OCI-LY7 (cell line): Measurements from ENCODE around the gene RNU6-7. TPM values are rescaled to one million over a fixed set of nuclear protein-coding genes. Genes with fewer than 3 reads are reported as not detected.

ENCODE experiments used
- BruUV-seq: library from RNA; stranded (reverse); fragments of 400-500 nt; replicated peaks from 2 replicates; lab custom pipeline; 2021; lab: Mats Ljungman, UMichigan
- CTCF ChIA-PET: fragments of 300-600 bp; sonication (Branson Sonifier 250); formaldehyde crosslinking; loops from one replicate; lab custom pipeline; 2022; ENCODE audit warnings: antibody characterized with exemption; ENCODE audit not compliant: unreplicated experiment; lab: Charles Lee
- POLR2A ChIA-PET: fragments of 300-600 bp; sonication (Branson Sonifier 250); formaldehyde crosslinking; loops from one replicate; lab custom pipeline; 2022; ENCODE audit warnings: antibody characterized with exemption; lab: Charles Lee
- DNase-seq: peaks from one replicate; pipeline ENCODE4 v3.0.0-alpha.2; 2015; ENCODE audit warnings: low spot score
- H2AFZ ChIP-seq: fragments of 200-600 bp; sonication (generic), shearing (Covaris generic); 2 replicates; pipeline ENCODE4 v1.6.1; 2014; ENCODE audit warnings: mild to moderate bottlenecking, antibody characterized with exemption, low read length, moderate library complexity
- H3K27ac ChIP-seq: fragments of 200-600 bp; sonication (generic); 2 replicates; pipeline ENCODE4 v1.5.1; 2014; ENCODE audit warnings: mixed run types, low read depth, mild to moderate bottlenecking, moderate library complexity, low read length, inconsistent platforms; ENCODE audit not compliant: poor library complexity, severe bottlenecking
- H3K36me3 ChIP-seq: fragments of 200-600 bp; sonication (generic); 2 replicates; pipeline ENCODE4 v1.6.1; 2014; ENCODE audit warnings: mild to moderate bottlenecking, antibody characterized with exemption, low read length, moderate library complexity, mixed read lengths; ENCODE audit not compliant: insufficient read depth
- H3K4me1 ChIP-seq: fragments of 200-600 bp; sonication (generic); 2 replicates; pipeline ENCODE4 v1.5.1; 2014; ENCODE audit warnings: mild to moderate bottlenecking, low read length; ENCODE audit not compliant: insufficient read depth, poor library complexity, severe bottlenecking
- H3K4me2 ChIP-seq: fragments of 200-600 bp; sonication (generic); 2 replicates; pipeline ENCODE4 v1.6.1; 2014; ENCODE audit warnings: mild to moderate bottlenecking, low read length
- H3K4me3 ChIP-seq: fragments of 200-600 bp; sonication (generic); 2 replicates; pipeline ENCODE4 v1.5.1; 2014; ENCODE audit warnings: mild to moderate bottlenecking, low read depth, low read length; ENCODE audit not compliant: poor library complexity, severe bottlenecking
- H3K79me2 ChIP-seq: fragments of 200-600 bp; sonication (generic); 2 replicates; pipeline ENCODE4 v1.6.1; 2016; ENCODE audit warnings: low read depth, mild to moderate bottlenecking, low read length, moderate library complexity, mixed read lengths; ENCODE audit not compliant: insufficient read depth
- H3K9me2 ChIP-seq: fragments of 200-600 bp; sonication (generic); 2 replicates; pipeline ENCODE4 v1.6.1; 2016; ENCODE audit warnings: mild to moderate bottlenecking, low read length, mixed read lengths; ENCODE audit not compliant: insufficient read depth
- H3K9me3 ChIP-seq: fragments of 200-600 bp; sonication (generic); 2 replicates; pipeline ENCODE4 v1.6.1; 2014; ENCODE audit warnings: mild to moderate bottlenecking, mixed run types, low read length, mixed read lengths
- H4K20me1 ChIP-seq: fragments of 200-600 bp; sonication (generic); 2 replicates; pipeline ENCODE4 v1.6.1; 2014; ENCODE audit warnings: mild to moderate bottlenecking, antibody characterized with exemption, low read length, moderate library complexity, mixed read lengths; ENCODE audit not compliant: insufficient read depth
- CTCF ChIP-seq: fragments of 200-600 bp; sonication (generic); conservative IDR thresholded peaks from 2 replicates; pipeline ENCODE4 v1.5.1; 2014; ENCODE audit warnings: mild to moderate bottlenecking, antibody characterized with exemption, low read length, moderate library complexity, mixed read lengths
- EZH2phosphoT487 ChIP-seq: fragments of 200-600 bp; sonication (generic); IDR thresholded peaks from 2 replicates; pipeline ENCODE4 v1.6.1; 2018; ENCODE audit warnings: low read depth, borderline replicate concordance, mild to moderate bottlenecking, mixed run types, antibody characterized with exemption, low read length, moderate library complexity, mixed read lengths
- intact Hi-C: fragments of 100-400 bp; cut with micrococcal nuclease; formaldehyde crosslinking; loops from one replicate; pipeline ENCODE4 v1.10.0; 2022; ENCODE audit not compliant: unreplicated experiment
- total RNA-seq, 2 experiments: library from RNA; depleted of rRNA in 1 of 2; stranded (reverse); fragments of >200 nt in 1 of 2; shearing (Covaris generic) in 1 of 2; gene quantifications; 2 replicates each; pipeline ENCODE4 v1.2.3, GENCODE V29; 2014 to 2022

The RNU6-7 gene
- total RNA-seq, 2 experiments from 2014 or later: not detected

- Histone ChIP-seq H3K9me2 (no peaks in the 10 kb centered on the region), H2AFZ (no peak overlapping the region), H3K4me3 (no peak overlapping the region), H3K9me3 (no peaks in the 10 kb centered on the region), H3K4me1 (no peaks in the 10 kb centered on the region), H3K36me3 (no peaks in the 10 kb centered on the region), H3K79me2 (no peaks in the 10 kb centered on the region), H3K27ac (no peak overlapping the region), H3K4me2 (no peak overlapping the region), H4K20me1 (no peaks in the 10 kb centered on the region)
- ChIA-PET CTCF (no interaction called here), POLR2A (interaction anchor here (0.8 kb wide), 1 partner anchor 1921 kb away, joined by 3 read pairs; no protein-coding TSS in a partner anchor)
- DNase-seq: no peak
- no peak for TF ChIP-seq EZH2phosphoT487
- no peak for TF ChIP-seq CTCF
- intact Hi-C loops: no loop called here
- BruUV-seq: no TSS peak
Measured at GRCh38 chr14:32244404-32244803, 42.6 kb downstream of the RNU6-7 start.

GRCh38 chr14:32246751-32247150 is 44.9 kb downstream of the RNU6-7 start:
- Histone ChIP-seq H3K4me3 (no peak overlapping the region), H3K9me2 (no peaks in the 10 kb centered on the region), H3K27ac (no peak overlapping the region), H3K9me3 (no peaks in the 10 kb centered on the region), H3K36me3 (no peaks in the 10 kb centered on the region), H3K4me2 (no peak overlapping the region), H4K20me1 (no peaks in the 10 kb centered on the region), H2AFZ (no peak overlapping the region), H3K79me2 (no peaks in the 10 kb centered on the region), H3K4me1 (no peaks in the 10 kb centered on the region)
- DNase-seq: no peak
- CTCF ChIA-PET: no interaction called here
- intact Hi-C loops: no loop called here
- BruUV-seq: no TSS peak
- TF ChIP-seq CTCF: no peak
- no peak for TF ChIP-seq EZH2phosphoT487
- POLR2A ChIA-PET: interaction anchor here (1.0 kb wide), 1 partner anchor 176 kb away, joined by 4 read pairs; no protein-coding TSS in a partner anchor

GRCh38 chr14:32249371-32249770 is 47.5 kb downstream of the RNU6-7 start:
- Histone ChIP-seq H3K79me2 (no peaks in the 10 kb centered on the region), H3K9me3 (no peaks in the 10 kb centered on the region), H3K4me1 (no peaks in the 10 kb centered on the region), H3K36me3 (no peaks in the 10 kb centered on the region), H3K4me2 (no peak overlapping the region), H2AFZ (no peak overlapping the region), H3K9me2 (no peaks in the 10 kb centered on the region), H4K20me1 (no peaks in the 10 kb centered on the region), H3K4me3 (no peak overlapping the region), H3K27ac (no peak overlapping the region)
- ChIA-PET POLR2A (no interaction called here), CTCF (no interaction called here)
- DNase-seq: no peak
- no TSS peak for BruUV-seq
- intact Hi-C loops: no loop called here
- TF ChIP-seq EZH2phosphoT487 (no peak), CTCF (no peak)
